Measurements from ENCODE around the gene TOMM20. TPM values are rescaled to one million over a fixed set of nuclear protein-coding genes. Genes with fewer than 3 reads are reported as not detected.

TOMM20 gene
- total RNA-seq, 1 experiment from 2014 or later: 72.6 TPM

DNA sequence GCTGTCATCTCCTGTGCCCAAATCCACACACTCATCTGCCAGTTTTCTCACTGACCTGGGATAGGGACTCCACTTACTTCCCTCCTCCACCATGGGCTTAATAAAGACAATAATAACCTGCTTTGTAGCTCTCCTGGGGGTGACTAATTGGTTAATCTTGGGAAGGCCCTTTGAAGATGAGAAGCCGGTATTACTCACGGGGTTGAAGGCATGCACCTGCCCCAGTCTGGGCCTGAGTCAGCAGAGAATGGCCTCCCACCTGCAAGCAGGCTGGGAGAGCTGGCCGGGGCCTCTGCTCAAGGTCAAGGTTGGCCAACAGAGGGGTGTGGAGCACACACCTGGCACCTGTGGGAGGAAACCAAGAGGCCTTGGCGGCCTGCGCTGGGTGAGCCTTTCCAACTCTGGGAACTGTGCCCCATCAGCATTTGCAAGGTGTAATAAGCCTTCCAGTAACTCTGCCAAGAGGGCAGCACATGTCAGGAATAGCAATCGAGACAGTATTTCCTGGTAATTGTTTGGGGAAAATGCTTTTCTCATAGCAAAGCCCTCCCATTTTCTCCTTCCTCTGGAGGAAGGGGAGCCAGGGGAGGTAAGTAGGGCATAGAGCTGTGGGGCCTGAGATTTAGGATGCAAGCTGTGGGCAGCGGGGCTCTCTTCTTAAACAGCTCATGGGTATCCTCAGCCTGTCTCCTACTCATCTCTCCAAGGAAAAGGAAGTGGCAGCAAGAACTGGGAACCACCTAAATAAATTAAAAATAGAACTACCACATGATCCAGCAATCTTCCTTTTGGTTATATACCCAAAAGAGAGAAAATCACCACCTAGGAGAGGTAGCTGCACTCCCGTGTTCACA lies 49.0 kb downstream of the TOMM20 start:
- Histone ChIP-seq H3K27ac (ENCODE audit: low read depth, low read length, poor library complexity, severe bottlenecking) (no peak overlapping the region), H3K4me3 (ENCODE audit: low read depth, low read length, poor library complexity, severe bottlenecking) (no peak overlapping the region), H3K36me3 (ENCODE audit: insufficient read depth, low read length, poor library complexity, severe bottlenecking) (no peaks in the 10 kb centered on the region), H3K4me1 (ENCODE audit: insufficient read depth, low read length, poor library complexity, severe bottlenecking) (no peaks in the 10 kb centered on the region), H3K27me3 (replicated peaks; ENCODE audit: insufficient read depth, low read depth, low read length, poor library complexity) (no peaks in the 10 kb centered on the region), H3K9me3 (ENCODE audit: low read depth, low read length, poor library complexity, severe bottlenecking) (no peaks in the 10 kb centered on the region)
- ChIA-PET POLR2A (ENCODE audit: low non-redundant PET) (no interaction called here), CTCF (no interaction called here)
- BruUV-seq (replicated peaks): no TSS peak
- intact Hi-C loops (cut with micrococcal nuclease; ENCODE audit: unreplicated experiment): loop anchor here (5.0 kb wide), 1 partner anchor 477 kb away; no protein-coding TSS in a partner anchor
- TF ChIP-seq CTCF (conservative IDR thresholded peaks at IDR 0.05; ENCODE audit: low read depth, low read length) (no peak), EZH2 (IDR thresholded peaks at IDR 0.05; ENCODE audit: borderline replicate concordance, low read depth, low read length, poor library complexity, severe bottlenecking) (no peak)
- no peak for DNase-seq (ENCODE audit: low spot score)

GRCh38 chr1:235078480-235079381 lies 49.9 kb downstream of the TOMM20 start:
- intact Hi-C loops (cut with micrococcal nuclease; ENCODE audit: unreplicated experiment): no loop called here
- H3K4me3 ChIP-seq (ENCODE audit: low read depth, low read length, poor library complexity, severe bottlenecking): no peak overlapping the region
- POLR2A ChIA-PET (ENCODE audit: low non-redundant PET): no interaction called here
- TF ChIP-seq EZH2 (IDR thresholded peaks at IDR 0.05; ENCODE audit: borderline replicate concordance, low read depth, low read length, poor library complexity, severe bottlenecking) (no peak), CTCF (conservative IDR thresholded peaks at IDR 0.05; ENCODE audit: low read depth, low read length) (no peak)
- H3K9me3 ChIP-seq (ENCODE audit: low read depth, low read length, poor library complexity, severe bottlenecking): no peaks in the 10 kb centered on the region
- no peak overlapping the region for H3K27ac ChIP-seq (ENCODE audit: low read depth, low read length, poor library complexity, severe bottlenecking)
- H3K4me1 ChIP-seq (ENCODE audit: insufficient read depth, low read length, poor library complexity, severe bottlenecking): no peaks in the 10 kb centered on the region
- no peaks in the 10 kb centered on the region for H3K36me3 ChIP-seq (ENCODE audit: insufficient read depth, low read length, poor library complexity, severe bottlenecking)
- CTCF ChIA-PET: no interaction called here
- BruUV-seq (replicated peaks): no TSS peak
- H3K27me3 ChIP-seq (replicated peaks; ENCODE audit: insufficient read depth, low read depth, low read length, poor library complexity): no peaks in the 10 kb centered on the region
- no peak for DNase-seq (ENCODE audit: low spot score)

DNA sequence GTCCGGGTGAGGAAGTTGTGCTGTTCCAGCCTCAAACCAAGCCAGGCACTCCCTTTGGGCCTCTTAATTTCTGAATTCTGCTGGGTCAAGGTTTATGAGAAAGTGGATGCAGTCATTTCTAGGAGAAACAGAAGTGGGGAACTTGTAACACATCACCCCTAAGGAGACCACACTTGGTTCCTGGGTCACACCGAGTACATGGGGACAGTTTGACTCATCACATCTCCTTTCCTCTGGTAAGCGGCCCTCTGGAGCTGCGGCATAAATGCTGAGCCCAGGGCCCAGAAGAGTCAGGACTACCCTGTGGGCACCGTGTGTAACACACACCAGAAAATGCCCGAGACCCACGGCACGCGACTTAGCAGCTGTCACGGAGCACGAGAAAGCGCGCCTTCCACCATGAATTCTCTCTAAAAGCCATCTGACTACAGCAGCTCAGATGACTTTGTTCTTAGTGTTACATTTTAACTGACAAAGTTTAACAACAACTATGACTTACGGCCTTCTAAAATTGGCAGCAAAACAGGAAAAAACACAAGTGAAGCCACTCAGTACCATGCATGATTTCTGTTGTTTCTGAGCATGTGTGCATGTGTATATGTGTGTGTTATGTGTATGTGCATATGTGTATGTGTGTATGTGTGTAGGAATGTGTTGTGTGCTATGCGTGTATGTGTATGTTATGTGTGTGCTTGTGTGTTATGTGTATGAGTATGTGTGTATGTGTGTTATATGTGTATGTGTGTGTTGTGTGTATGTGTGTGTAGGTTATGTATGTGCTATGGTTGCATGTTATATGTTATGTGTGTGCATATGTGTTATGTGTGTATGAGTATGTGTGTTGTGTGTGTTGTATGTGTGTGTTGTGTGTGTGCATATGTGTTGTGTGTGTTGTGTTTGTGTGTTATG lies 50.8 kb downstream of the TOMM20 start:
- H3K36me3 ChIP-seq (ENCODE audit: insufficient read depth, low read length, poor library complexity, severe bottlenecking): no peaks in the 10 kb centered on the region
- POLR2A ChIA-PET (ENCODE audit: low non-redundant PET): no interaction called here
- TF ChIP-seq EZH2 (IDR thresholded peaks at IDR 0.05; ENCODE audit: borderline replicate concordance, low read depth, low read length, poor library complexity, severe bottlenecking) (no peak), CTCF (conservative IDR thresholded peaks at IDR 0.05; ENCODE audit: low read depth, low read length) (no peak)
- no peak overlapping the region for H3K27ac ChIP-seq (ENCODE audit: low read depth, low read length, poor library complexity, severe bottlenecking)
- intact Hi-C loops (cut with micrococcal nuclease; ENCODE audit: unreplicated experiment): no loop called here
- H3K27me3 ChIP-seq (replicated peaks; ENCODE audit: insufficient read depth, low read depth, low read length, poor library complexity): no peaks in the 10 kb centered on the region
- CTCF ChIA-PET: no interaction called here
- no peaks in the 10 kb centered on the region for H3K9me3 ChIP-seq (ENCODE audit: low read depth, low read length, poor library complexity, severe bottlenecking)
- no peak for DNase-seq (ENCODE audit: low spot score)
- H3K4me1 ChIP-seq (ENCODE audit: insufficient read depth, low read length, poor library complexity, severe bottlenecking): no peaks in the 10 kb centered on the region
- no peak overlapping the region for H3K4me3 ChIP-seq (ENCODE audit: low read depth, low read length, poor library complexity, severe bottlenecking)
- no TSS peak for BruUV-seq (replicated peaks)

Measured in A673 (cell line).